Testis (tissue), 3 donors: Measurements from ENCODE around the gene CD300E. TPM values are rescaled to one million over a fixed set of nuclear protein-coding genes. Genes with fewer than 3 reads are reported as not detected.

Experiments
- DNase-seq: peaks from one replicate; pipeline ENCODE4 v3.0.0-alpha.2; 2019
- H3K27ac ChIP-seq, 2 donors: fragments of 200-600 bp; sonication (generic); one replicate each; pipeline ENCODE4 v1.5.1; 2019
- H3K27me3 ChIP-seq: fragments of 200-600 bp; sonication (generic); one replicate; pipeline ENCODE4 v1.5.1; 2019
- H3K36me3 ChIP-seq: fragments of 200-600 bp; sonication (generic); one replicate; pipeline ENCODE4 v1.5.1; 2017; ENCODE audit warnings: low read depth; ENCODE audit errors: missing control alignments
- H3K4me1 ChIP-seq: fragments of 200-600 bp; sonication (generic); one replicate; pipeline ENCODE4 v1.5.1; 2019
- H3K4me3 ChIP-seq, 2 donors: fragments of 200-600 bp; sonication (generic); one replicate each; pipeline ENCODE4 v1.5.1; 2017 to 2019
- H3K9me3 ChIP-seq: fragments of 200-600 bp; sonication (generic); one replicate; pipeline ENCODE4 v1.5.1; 2017
- POLR2A ChIP-seq: fragments of 450-650 bp; IDR thresholded peaks from one replicate; pipeline ENCODE4 v1.6.1; 2017; ENCODE audit warnings: antibody characterized with exemption, mild to moderate bottlenecking, moderate library complexity
- WGBS, 2 donors: methylation state at CpG; one replicate each; pipeline ENCODE4 v1.1.5; 2018; 5-methylcytosine and 5-hydroxymethylcytosine counted together
- intact Hi-C: fragments of 100-400 bp; cut with DNase I; formaldehyde crosslinking; loops from one replicate; pipeline ENCODE4 v1.15.1; 2023; ENCODE audit warnings: low total_unique reads
- polyA plus RNA-seq: library from polyadenylated mRNA; stranded (reverse); fragments of 350-450 nt; fragmentation: Illumina TruSeq; extraction: RNeasy Lipid Tissue Mini Kit (QIAGEN cat#74804); gene quantifications from one replicate; pipeline ENCODE4 v1.2.3, GENCODE V29; 2014; ENCODE audit warnings: low read depth, low replicate concordance; ENCODE audit not compliant: insufficient read depth
- total RNA-seq, 2 donors: library from RNA; depleted of rRNA; stranded (reverse); fragments of >200 nt; gene quantifications; one replicate each; pipeline ENCODE4 v1.2.3, GENCODE V29; 2016
- TF ChIP-seq, protein P1 (sequence below), 3 experiments: fragments of 450-650 bp in 2 of 3; fragments of 200-600 bp in 1 of 3; sonication (generic) in 1 of 3; IDR thresholded peaks; one replicate each; pipeline ENCODE4 v1.5.1; 2016 to 2019; ENCODE audit warnings: antibody characterized with exemption in 3 of 3, mild to moderate bottlenecking in 2 of 3, moderate library complexity in 1 of 3

Gene CD300E
- total and polyA plus RNA-seq, 3 donors from 2014 or later: 0.31 to 0.45 TPM; not detected in 1

- 72 to 78% methylated on average over 3 of the region's 3 CpGs for WGBS, 2 donors
These were observed 22.7 kb upstream of the CD300E start for GRCh38 chr17:74646231-74646630.

DNA sequence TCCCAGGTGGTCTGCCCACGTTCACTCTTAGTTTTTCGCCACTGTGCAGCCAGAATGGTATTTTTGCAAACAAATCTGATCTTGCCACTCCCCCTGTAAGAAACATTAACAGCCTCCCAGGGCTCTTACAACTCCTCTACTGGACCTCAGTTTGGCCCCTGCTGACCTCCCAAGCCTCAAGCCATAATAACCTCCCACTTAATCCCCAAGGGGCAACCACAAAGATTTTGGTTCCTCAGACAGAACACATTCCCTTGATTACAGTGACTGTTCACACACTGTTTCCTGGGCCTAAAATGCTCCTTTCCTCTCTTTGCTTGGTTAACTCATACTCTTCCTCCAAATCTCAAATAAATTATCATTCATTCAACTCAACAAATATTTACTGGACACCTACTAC lies 21.5 kb upstream of the CD300E start:
- intact Hi-C loops: no loop called here
- H3K4me3 ChIP-seq: no peak overlapping the region
- H3K9me3 ChIP-seq: no peaks in the 10 kb centered on the region
- no peaks in the 10 kb centered on the region for H3K36me3 ChIP-seq
- DNase-seq: no peak
- no peaks in the 10 kb centered on the region for H3K4me1 ChIP-seq
- TF ChIP-seq POLR2A: no peak
- TF ChIP-seq, protein P1, sequence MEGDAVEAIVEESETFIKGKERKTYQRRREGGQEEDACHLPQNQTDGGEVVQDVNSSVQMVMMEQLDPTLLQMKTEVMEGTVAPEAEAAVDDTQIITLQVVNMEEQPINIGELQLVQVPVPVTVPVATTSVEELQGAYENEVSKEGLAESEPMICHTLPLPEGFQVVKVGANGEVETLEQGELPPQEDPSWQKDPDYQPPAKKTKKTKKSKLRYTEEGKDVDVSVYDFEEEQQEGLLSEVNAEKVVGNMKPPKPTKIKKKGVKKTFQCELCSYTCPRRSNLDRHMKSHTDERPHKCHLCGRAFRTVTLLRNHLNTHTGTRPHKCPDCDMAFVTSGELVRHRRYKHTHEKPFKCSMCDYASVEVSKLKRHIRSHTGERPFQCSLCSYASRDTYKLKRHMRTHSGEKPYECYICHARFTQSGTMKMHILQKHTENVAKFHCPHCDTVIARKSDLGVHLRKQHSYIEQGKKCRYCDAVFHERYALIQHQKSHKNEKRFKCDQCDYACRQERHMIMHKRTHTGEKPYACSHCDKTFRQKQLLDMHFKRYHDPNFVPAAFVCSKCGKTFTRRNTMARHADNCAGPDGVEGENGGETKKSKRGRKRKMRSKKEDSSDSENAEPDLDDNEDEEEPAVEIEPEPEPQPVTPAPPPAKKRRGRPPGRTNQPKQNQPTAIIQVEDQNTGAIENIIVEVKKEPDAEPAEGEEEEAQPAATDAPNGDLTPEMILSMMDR (IDR thresholded peaks at IDR 0.05): no peak
- no peaks in the 10 kb centered on the region for H3K27me3 ChIP-seq
- no peak overlapping the region for H3K27ac ChIP-seq
- 84 to 86% methylated on average over 2 of the region's 2 CpGs for WGBS, 2 donors

More at GRCh38 chr17:74646231-74646630, 22.7 kb upstream of the CD300E start:
- Histone ChIP-seq H3K9me3 (no peaks in the 10 kb centered on the region), H3K4me1 (no peaks in the 10 kb centered on the region), H3K27ac (no peak overlapping the region), H3K4me3 (no peak overlapping the region), H3K27me3 (no peaks in the 10 kb centered on the region), H3K36me3 (no peaks in the 10 kb centered on the region)
- intact Hi-C loops: no loop called here
- TF ChIP-seq, protein P1 (IDR thresholded peaks at IDR 0.05): no peak
- no peak for TF ChIP-seq POLR2A
- DNase-seq: no peak

DNA sequence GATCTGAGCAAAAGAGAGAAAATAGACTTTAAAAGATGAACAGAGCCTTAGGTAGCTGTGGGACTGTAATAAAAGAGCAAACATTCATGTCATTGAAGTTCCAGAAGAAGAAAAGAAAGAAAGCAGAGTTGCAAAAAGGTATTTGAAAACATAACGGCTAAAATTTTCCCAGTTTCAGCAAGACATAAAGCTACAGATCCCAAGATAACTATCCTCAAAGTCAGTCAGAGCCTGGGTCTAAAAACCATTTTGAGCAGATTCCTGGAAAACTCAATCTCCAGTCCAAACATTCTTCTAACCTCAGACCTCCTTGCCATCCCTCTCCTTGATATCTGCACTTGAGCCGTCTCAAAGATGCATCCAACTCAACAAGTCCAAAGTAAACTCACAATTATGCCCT lies 20.9 kb upstream of the CD300E start:
- H3K27me3 ChIP-seq: no peaks in the 10 kb centered on the region
- no peaks in the 10 kb centered on the region for H3K9me3 ChIP-seq
- WGBS, 2 donors: 87 to 88% methylated on average over 2 of the region's 2 CpGs
- TF ChIP-seq, protein P1 (IDR thresholded peaks at IDR 0.05): no peak
- no peak for TF ChIP-seq POLR2A
- no peaks in the 10 kb centered on the region for H3K36me3 ChIP-seq
- intact Hi-C loops: no loop called here
- H3K4me3 ChIP-seq: no peak overlapping the region
- H3K4me1 ChIP-seq: no peaks in the 10 kb centered on the region
- H3K27ac ChIP-seq: no peak overlapping the region
- DNase-seq: no peak

- intact Hi-C loops: no loop called here
- Histone ChIP-seq H3K9me3 (no peaks in the 10 kb centered on the region), H3K27me3 (no peaks in the 10 kb centered on the region), H3K4me1 (no peaks in the 10 kb centered on the region), H3K4me3 (no peak overlapping the region), H3K36me3 (no peaks in the 10 kb centered on the region), H3K27ac (no peak overlapping the region)
- DNase-seq: no peak
- no peak for TF ChIP-seq POLR2A
- TF ChIP-seq, protein P1 (IDR thresholded peaks at IDR 0.05): no peak
These were observed 20.3 kb upstream of the CD300E start for GRCh38 chr17:74643826-74644225.

DNA sequence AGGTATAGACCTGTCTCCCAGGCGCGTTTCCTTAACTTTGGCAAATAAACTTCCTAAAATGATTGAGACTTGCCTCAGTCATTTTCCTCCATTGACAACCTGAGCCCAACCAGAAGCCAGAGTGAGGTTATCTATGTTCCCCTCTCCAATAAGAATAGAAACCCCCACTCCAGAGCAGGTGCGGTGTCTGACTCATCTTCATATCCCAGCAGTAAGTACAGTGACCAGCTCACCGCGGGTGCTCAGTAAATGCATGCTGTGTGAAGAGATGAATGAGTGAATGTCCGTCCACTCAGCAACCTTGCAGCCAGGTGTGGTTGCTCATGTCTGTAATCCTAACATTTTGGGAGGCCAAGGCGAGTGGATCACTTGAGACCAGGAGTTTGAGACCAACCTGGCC lies 19.5 kb upstream of the CD300E start:
- no peak overlapping the region for H3K27ac ChIP-seq
- DNase-seq: no peak
- H3K4me3 ChIP-seq: no peak overlapping the region
- WGBS, 2 donors: 85 to 93% methylated on average over 5 to 7 of the region's 7 CpGs
- H3K9me3 ChIP-seq: no peaks in the 10 kb centered on the region
- intact Hi-C loops: no loop called here
- H3K36me3 ChIP-seq: no peaks in the 10 kb centered on the region
- H3K4me1 ChIP-seq: no peaks in the 10 kb centered on the region
- no peaks in the 10 kb centered on the region for H3K27me3 ChIP-seq
- TF ChIP-seq, protein P1 (IDR thresholded peaks at IDR 0.05): no peak
- TF ChIP-seq POLR2A: no peak
